HEK293 (cell line): ENCODE measurements around the gene PCDHGB7.
"Not testable (repeated sequence)": the region's sequence is repeated elsewhere in the genome, so short reads cannot be mapped to it uniquely, and the experiment has no call there.

Source experiments
- CTCF ChIA-PET: fragments of 350-600 bp; formaldehyde crosslinking; extraction: SDS; loops from one replicate; lab custom pipeline; 2021; ENCODE audit warnings: antibody characterized with exemption; lab: Yijun Ruan, JAX
- POLR2A ChIA-PET: fragments of 300-600 bp; formaldehyde crosslinking; extraction: SDS; loops from one replicate; lab custom pipeline; 2020; ENCODE audit warnings: antibody characterized with exemption, inconsistent platforms; lab: Yijun Ruan, JAX
- H3K27ac ChIP-seq: fragments of 200-500 bp; sonication (Bioruptor generic); 2 replicates; pipeline ENCODE4 v1.5.1; 2014; ENCODE audit warnings: low read depth, low read length, control low read depth, inconsistent platforms; ENCODE audit errors: extremely low read depth
- H3K36me3 ChIP-seq, 2 experiments: fragments of 200-500 bp in 1 of 2; sonication (Bioruptor generic) in 1 of 2; 1 replicate in 1 of 2; 2 replicates in 1 of 2; pipeline ENCODE4 v1.5.1; 2014 to 2017; ENCODE audit warnings: inconsistent platforms in 2 of 2, low read length in 2 of 2; ENCODE audit not compliant: control insufficient read depth in 2 of 2, insufficient read depth in 1 of 2
- H3K4me1 ChIP-seq: fragments of 200-500 bp; sonication (Bioruptor generic); 2 replicates; pipeline ENCODE4 v1.5.1; 2014; ENCODE audit warnings: mild to moderate bottlenecking, low read length, inconsistent platforms; ENCODE audit not compliant: control insufficient read depth, insufficient read depth
- H3K4me3 ChIP-seq: 2 replicates; pipeline ENCODE4 v1.5.1; 2011; ENCODE audit warnings: low read depth, mild to moderate bottlenecking, control low read depth, low read length, moderate library complexity
- H3K9me3 ChIP-seq: fragments of 200-500 bp; sonication (Bioruptor generic); 2 replicates; pipeline ENCODE4 v1.5.1; 2014; ENCODE audit warnings: low read depth, low read length, inconsistent platforms; ENCODE audit not compliant: control insufficient read depth, insufficient read depth
- IKZF3 ChIP-seq: fragments of 450-650 bp; IDR thresholded peaks from 2 replicates; pipeline ENCODE4 v1.5.0; 2018; ENCODE audit warnings: missing biosample characterization, mild to moderate bottlenecking, missing genetic modification characterization, moderate library complexity
- OSR2 ChIP-seq: fragments of 450-650 bp; formaldehyde crosslinking; IDR thresholded peaks from 2 replicates; pipeline ENCODE4 v1.5.1; 2016; ENCODE audit warnings: missing biosample characterization, missing genetic modification characterization
- SCRT1 ChIP-seq: fragments of 450-650 bp; formaldehyde crosslinking; IDR thresholded peaks from 2 replicates; pipeline ENCODE4 v1.5.1; 2016; ENCODE audit warnings: missing biosample characterization, missing genetic modification characterization, borderline replicate concordance
- ZNF121 ChIP-seq: fragments of 450-650 bp; formaldehyde crosslinking; IDR thresholded peaks from 2 replicates; pipeline ENCODE4 v1.5.1; 2016; ENCODE audit warnings: missing biosample characterization, missing genetic modification characterization
- ZNF146 ChIP-seq: fragments of 450-650 bp; formaldehyde crosslinking; IDR thresholded peaks from 2 replicates; pipeline ENCODE4 v1.5.1; 2016; ENCODE audit warnings: missing biosample characterization, missing genetic modification characterization
- ZNF2 ChIP-seq: fragments of 450-650 bp; formaldehyde crosslinking; IDR thresholded peaks from 2 replicates; pipeline ENCODE4 v1.5.1; 2016; ENCODE audit warnings: missing biosample characterization, missing genetic modification characterization
- ZNF221 ChIP-seq: fragments of 450-650 bp; formaldehyde crosslinking; IDR thresholded peaks from 2 replicates; pipeline ENCODE4 v1.5.1; 2017; ENCODE audit warnings: missing biosample characterization, missing genetic modification characterization, borderline replicate concordance
- ZNF561 ChIP-seq: fragments of 450-650 bp; IDR thresholded peaks from 2 replicates; pipeline ENCODE4 v1.5.1; 2018; ENCODE audit warnings: missing biosample characterization, missing genetic modification characterization, borderline replicate concordance
- ZNF639 ChIP-seq: fragments of 450-650 bp; formaldehyde crosslinking; IDR thresholded peaks from 2 replicates; pipeline ENCODE4 v1.5.1; 2016; ENCODE audit warnings: missing biosample characterization, missing genetic modification characterization
- ZNF654 ChIP-seq: fragments of 450-650 bp; formaldehyde crosslinking; IDR thresholded peaks from 2 replicates; pipeline ENCODE4 v1.5.1; 2016; ENCODE audit warnings: low read depth, missing biosample characterization, missing genetic modification characterization
- ZNF658 ChIP-seq: fragments of 450-650 bp; formaldehyde crosslinking; IDR thresholded peaks from 2 replicates; pipeline ENCODE4; 2016; ENCODE audit warnings: missing biosample characterization, missing genetic modification characterization
- TF ChIP-seq, protein P1 (sequence below): fragments of 450-650 bp; formaldehyde crosslinking; conservative IDR thresholded peaks from 2 replicates; pipeline ENCODE4 v1.5.1; 2016; ENCODE audit warnings: low read depth, missing biosample characterization, missing genetic modification characterization
- TF ChIP-seq, protein P2 (sequence below): fragments of 450-650 bp; formaldehyde crosslinking; IDR thresholded peaks from 2 replicates; pipeline ENCODE4 v1.5.1; 2016; ENCODE audit warnings: missing biosample characterization, missing genetic modification characterization

PCDHGB7 gene

GRCh38 chr5:141371572-141372475, 45.7 kb upstream of the PCDHGB7 start:
- Histone ChIP-seq H3K27ac (no peak overlapping the region), H3K4me1 (no peaks in the 10 kb centered on the region), H3K36me3 (no peaks in the 10 kb centered on the region), H3K4me3 (no peak overlapping the region), H3K9me3 (no peaks in the 10 kb centered on the region; the same call in 1 of the 2 replicates)
- POLR2A ChIA-PET, result no interaction called here
- TF ChIP-seq ZNF146 (tag by site-specific recombination) (no peak), IKZF3 (tag by site-specific recombination) (no peak), ZNF221 (tag by site-specific recombination) (no peak), SCRT1 (tag by site-specific recombination) (no peak)
- CTCF ChIA-PET, result interaction anchor here (0.9 to 3.3 kb wide), 8 partner anchors 16 to 194 kb away, joined by 3 to 22 read pairs (median 6); partner anchors contain the start of genes PCDHGA2, PCDHGA4, PCDHGB1 and PCDHGB5

DNA sequence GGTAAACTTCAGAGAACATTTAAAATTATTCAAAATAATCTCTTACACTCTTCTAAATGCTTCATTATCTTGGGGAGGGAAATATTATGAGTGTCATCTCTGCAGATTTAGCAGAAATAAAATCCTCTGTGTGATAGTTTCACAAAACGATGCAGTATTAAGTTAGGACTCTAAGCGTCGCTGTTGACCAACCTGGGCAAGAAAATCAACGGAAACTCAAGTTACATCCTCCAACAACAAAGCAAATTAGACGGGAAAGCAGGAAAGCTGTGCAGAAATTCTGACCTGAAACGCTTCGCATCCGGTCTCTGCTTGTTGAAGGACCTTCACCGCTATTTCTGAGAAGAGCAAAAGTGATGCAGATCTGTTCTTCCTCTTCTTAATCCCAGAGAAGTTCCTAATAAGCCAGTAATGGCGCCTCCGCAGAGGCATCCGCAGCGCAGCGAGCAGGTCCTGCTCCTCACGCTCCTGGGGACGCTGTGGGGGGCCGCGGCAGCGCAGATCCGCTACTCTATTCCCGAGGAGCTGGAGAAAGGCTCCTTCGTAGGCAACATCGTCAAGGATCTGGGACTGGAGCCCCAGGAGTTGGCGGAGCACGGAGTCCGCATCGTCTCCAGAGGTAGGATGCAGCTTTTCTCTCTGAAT, 43.7 kb upstream of the PCDHGB7 start, which contains the start of gene PCDHGA6:
TSS of gene PCDHGA6 (plus strand) at position 219 of the 645 bp plus-strand sequence. CDS start at position 412, 193 bp downstream.
- Histone ChIP-seq H3K4me1 (no peaks in the 10 kb centered on the region), H3K27ac (no peak within 1 kb of the TSS), H3K36me3 (no peaks in the 10 kb centered on the region), H3K4me3 (no peak within 1 kb of the TSS), H3K9me3 (no peaks in the 10 kb centered on the region; the same call in 1 of the 2 replicates)
- TF ChIP-seq ZNF654 (tag by site-specific recombination), result peak; percentile 48
- TF ChIP-seq ZNF658 (tag by site-specific recombination), result no peak
- TF ChIP-seq ZNF639 (tag by site-specific recombination), result no peak
- TF ChIP-seq ZNF2 (tag by site-specific recombination), result 0 out of 2 replicates have a peak, but pooled peaks have one; percentile 45
- TF ChIP-seq ZNF121, result no peak
- TF ChIP-seq, protein P1, sequence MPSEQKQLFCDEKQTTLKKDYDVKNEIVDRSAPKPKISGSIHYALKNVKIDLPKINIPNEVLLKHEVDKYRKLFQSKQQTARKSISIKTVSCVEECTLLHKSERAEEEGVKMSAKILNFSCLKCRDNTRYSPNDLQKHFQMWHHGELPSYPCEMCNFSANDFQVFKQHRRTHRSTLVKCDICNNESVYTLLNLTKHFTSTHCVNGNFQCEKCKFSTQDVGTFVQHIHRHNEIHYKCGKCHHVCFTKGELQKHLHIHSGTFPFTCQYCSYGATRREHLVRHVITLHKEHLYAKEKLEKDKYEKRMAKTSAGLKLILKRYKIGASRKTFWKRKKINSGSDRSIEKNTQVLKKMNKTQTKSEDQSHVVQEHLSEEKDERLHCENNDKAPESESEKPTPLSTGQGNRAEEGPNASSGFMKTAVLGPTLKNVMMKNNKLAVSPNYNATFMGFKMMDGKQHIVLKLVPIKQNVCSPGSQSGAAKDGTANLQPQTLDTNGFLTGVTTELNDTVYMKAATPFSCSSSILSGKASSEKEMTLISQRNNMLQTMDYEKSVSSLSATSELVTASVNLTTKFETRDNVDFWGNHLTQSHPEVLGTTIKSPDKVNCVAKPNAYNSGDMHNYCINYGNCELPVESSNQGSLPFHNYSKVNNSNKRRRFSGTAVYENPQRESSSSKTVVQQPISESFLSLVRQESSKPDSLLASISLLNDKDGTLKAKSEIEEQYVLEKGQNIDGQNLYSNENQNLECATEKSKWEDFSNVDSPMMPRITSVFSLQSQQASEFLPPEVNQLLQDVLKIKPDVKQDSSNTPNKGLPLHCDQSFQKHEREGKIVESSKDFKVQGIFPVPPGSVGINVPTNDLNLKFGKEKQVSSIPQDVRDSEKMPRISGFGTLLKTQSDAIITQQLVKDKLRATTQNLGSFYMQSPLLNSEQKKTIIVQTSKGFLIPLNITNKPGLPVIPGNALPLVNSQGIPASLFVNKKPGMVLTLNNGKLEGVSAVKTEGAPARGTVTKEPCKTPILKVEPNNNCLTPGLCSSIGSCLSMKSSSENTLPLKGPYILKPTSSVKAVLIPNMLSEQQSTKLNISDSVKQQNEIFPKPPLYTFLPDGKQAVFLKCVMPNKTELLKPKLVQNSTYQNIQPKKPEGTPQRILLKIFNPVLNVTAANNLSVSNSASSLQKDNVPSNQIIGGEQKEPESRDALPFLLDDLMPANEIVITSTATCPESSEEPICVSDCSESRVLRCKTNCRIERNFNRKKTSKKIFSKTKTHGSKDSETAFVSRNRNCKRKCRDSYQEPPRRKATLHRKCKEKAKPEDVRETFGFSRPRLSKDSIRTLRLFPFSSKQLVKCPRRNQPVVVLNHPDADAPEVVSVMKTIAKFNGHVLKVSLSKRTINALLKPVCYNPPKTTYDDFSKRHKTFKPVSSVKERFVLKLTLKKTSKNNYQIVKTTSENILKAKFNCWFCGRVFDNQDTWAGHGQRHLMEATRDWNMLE (tag by site-specific recombination), result no peak
- no peak for TF ChIP-seq ZNF561 (tag by site-specific recombination)
- CTCF ChIA-PET, result interaction anchor here (0.5 to 3.3 kb wide), 20 partner anchors 18 to 591 kb away, joined by 3 to 14 read pairs (median 4); partner anchors contain the start of genes PCDHB11, PCDHB15, PCDHGA11 and PCDHGA8
- POLR2A ChIA-PET, result no interaction called here

GRCh38 chr5:141374627-141375026, 42.9 kb upstream of the PCDHGB7 start:
- Histone ChIP-seq H3K4me1 (no peaks in the 10 kb centered on the region), H3K9me3 (no peaks in the 10 kb centered on the region; the same call in 1 of the 2 replicates), H3K27ac (no peak overlapping the region), H3K36me3 (no peaks in the 10 kb centered on the region), H3K4me3 (no peak overlapping the region)
- POLR2A ChIA-PET, result no interaction called here
- TF ChIP-seq, protein P2, sequence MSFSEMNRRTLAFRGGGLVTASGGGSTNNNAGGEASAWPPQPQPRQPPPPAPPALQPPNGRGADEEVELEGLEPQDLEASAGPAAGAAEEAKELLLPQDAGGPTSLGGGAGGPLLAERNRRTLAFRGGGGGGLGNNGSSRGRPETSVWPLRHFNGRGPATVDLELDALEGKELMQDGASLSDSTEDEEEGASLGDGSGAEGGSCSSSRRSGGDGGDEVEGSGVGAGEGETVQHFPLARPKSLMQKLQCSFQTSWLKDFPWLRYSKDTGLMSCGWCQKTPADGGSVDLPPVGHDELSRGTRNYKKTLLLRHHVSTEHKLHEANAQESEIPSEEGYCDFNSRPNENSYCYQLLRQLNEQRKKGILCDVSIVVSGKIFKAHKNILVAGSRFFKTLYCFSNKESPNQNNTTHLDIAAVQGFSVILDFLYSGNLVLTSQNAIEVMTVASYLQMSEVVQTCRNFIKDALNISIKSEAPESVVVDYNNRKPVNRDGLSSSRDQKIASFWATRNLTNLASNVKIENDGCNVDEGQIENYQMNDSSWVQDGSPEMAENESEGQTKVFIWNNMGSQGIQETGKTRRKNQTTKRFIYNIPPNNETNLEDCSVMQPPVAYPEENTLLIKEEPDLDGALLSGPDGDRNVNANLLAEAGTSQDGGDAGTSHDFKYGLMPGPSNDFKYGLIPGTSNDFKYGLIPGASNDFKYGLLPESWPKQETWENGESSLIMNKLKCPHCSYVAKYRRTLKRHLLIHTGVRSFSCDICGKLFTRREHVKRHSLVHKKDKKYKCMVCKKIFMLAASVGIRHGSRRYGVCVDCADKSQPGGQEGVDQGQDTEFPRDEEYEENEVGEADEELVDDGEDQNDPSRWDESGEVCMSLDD (tag by site-specific recombination), result no peak
- TF ChIP-seq OSR2 (tag by site-specific recombination), result no peak
- CTCF ChIA-PET, result interaction anchor here (0.6 to 3.3 kb wide), 15 partner anchors 13 to 1614 kb away, joined by 3 to 14 read pairs (median 4); partner anchors contain the start of genes PCDHB11, PCDHB15, PCDHGA11 and PCDHGA8

GRCh38 chr5:141375444-141376155, 41.9 kb upstream of the PCDHGB7 start:
- POLR2A ChIA-PET, result not testable (repeated sequence)
- CTCF ChIA-PET, result interaction anchor here (0.7 to 3.3 kb wide), 4 partner anchors 22 to 188 kb away, joined by 3 to 11 read pairs (median 8); partner anchors contain the start of gene PCDHGB5

More at GRCh38 chr5:141375444-141376155, 41.9 kb upstream of the PCDHGB7 start:
- not testable (repeated sequence) for H3K27ac ChIP-seq, H3K4me1 ChIP-seq, H3K36me3 ChIP-seq, H3K9me3 ChIP-seq, H3K4me3 ChIP-seq
